ENCODE data around the gene YOD1. TPM values are rescaled to one million over a fixed set of nuclear protein-coding genes. Genes with fewer than 3 reads are reported as not detected.
A peak's percentile ranks its signal among the peaks of the same experiment; 100 is the strongest.

The YOD1 gene
- total RNA-seq, 1 experiment from 2014 or later = 11.8 TPM

- Histone ChIP-seq H3K4me3 (ENCODE audit: low read depth, low read length) (no peak overlapping the region), H3K9me3 (no peaks in the 10 kb centered on the region), H3K36me3 (ENCODE audit: control insufficient read depth, insufficient read depth, low read length) (peaks cover 10% of the 10 kb centered on the region; the same call in 1 of the 2 replicates), H3K4me1 (peaks cover 37% of the 10 kb centered on the region), H3K27me3 (replicated peaks; ENCODE audit: control insufficient read depth, insufficient read depth, low read length) (no peaks in the 10 kb centered on the region)
- Mint-ChIP-seq H3K4me1 (ENCODE audit: low read depth, unreplicated experiment) (peaks cover 33% of the 10 kb centered on the region), H3K36me3 (ENCODE audit: insufficient read depth, unreplicated experiment) (peaks cover 23% of the 10 kb centered on the region), H3K27me3 (ENCODE audit: insufficient read depth, unreplicated experiment) (no peaks in the 10 kb centered on the region), H3K9me3 (ENCODE audit: unreplicated experiment) (no peaks in the 10 kb centered on the region), H3K27ac (ENCODE audit: unreplicated experiment) (peak overlapping the region; percentile 64), H3K4me3 (ENCODE audit: unreplicated experiment) (no peak overlapping the region)
- DNase-seq = no peak
- ChIA-PET CTCF (interaction anchor here (2.4 kb wide), 1 partner anchor 14 kb away, joined by 11 read pairs; the partner anchor contains the start of gene C1orf116), POLR2A (interaction anchor here (0.8 to 4.6 kb wide), 2 partner anchors 8 to 13 kb away, joined by 3 to 25 read pairs; partner anchors contain the start of gene C1orf116)
- no peak for TF ChIP-seq CTCF (IDR thresholded peaks at IDR 0.05; ENCODE audit: insufficient read depth in 1 of 2, low read depth in 1 of 2, low read length in 1 of 2, severe bottlenecking in 1 of 2, unreplicated experiment in 1 of 2)
- intact Hi-C loops (cut with micrococcal nuclease; ENCODE audit: unreplicated experiment) = no loop called here
- BruUV-seq (replicated peaks) = no TSS peak
These were observed 31.8 kb downstream of the YOD1 start for GRCh38 chr1:207019161-207019560.

- POLR2A ChIA-PET = interaction anchor here (4.6 kb wide), 1 partner anchor 14 kb away, joined by 25 read pairs; the partner anchor contains the start of gene C1orf116
- CTCF ChIA-PET = interaction anchor here (2.4 kb wide), 1 partner anchor 14 kb away, joined by 11 read pairs; the partner anchor contains the start of gene C1orf116
- Mint-ChIP-seq H3K36me3 (ENCODE audit: insufficient read depth, unreplicated experiment) (peaks cover 19% of the 10 kb centered on the region), H3K27ac (ENCODE audit: unreplicated experiment) (peak overlapping the region; percentile 64), H3K4me1 (ENCODE audit: low read depth, unreplicated experiment) (peaks cover 31% of the 10 kb centered on the region), H3K4me3 (ENCODE audit: unreplicated experiment) (no peak overlapping the region), H3K27me3 (ENCODE audit: insufficient read depth, unreplicated experiment) (no peaks in the 10 kb centered on the region), H3K9me3 (ENCODE audit: unreplicated experiment) (no peaks in the 10 kb centered on the region)
- BruUV-seq (replicated peaks) = no TSS peak
- Histone ChIP-seq H3K4me3 (ENCODE audit: low read depth, low read length) (no peak overlapping the region), H3K27me3 (replicated peaks; ENCODE audit: control insufficient read depth, insufficient read depth, low read length) (no peaks in the 10 kb centered on the region), H3K36me3 (ENCODE audit: control insufficient read depth, insufficient read depth, low read length) (peaks cover 9% of the 10 kb centered on the region; the same call in 1 of the 2 replicates), H3K9me3 (no peaks in the 10 kb centered on the region), H3K4me1 (peaks cover 32% of the 10 kb centered on the region)
- intact Hi-C loops (cut with micrococcal nuclease; ENCODE audit: unreplicated experiment) = no loop called here
- no peak for DNase-seq
- no peak for TF ChIP-seq CTCF (IDR thresholded peaks at IDR 0.05; ENCODE audit: insufficient read depth in 1 of 2, low read depth in 1 of 2, low read length in 1 of 2, severe bottlenecking in 1 of 2, unreplicated experiment in 1 of 2)
These were observed 32.3 kb downstream of the YOD1 start for GRCh38 chr1:207018707-207019106.

- H3K27me3 Mint-ChIP-seq (ENCODE audit: insufficient read depth, unreplicated experiment) = no peaks in the 10 kb centered on the region
- H3K9me3 ChIP-seq = no peaks in the 10 kb centered on the region
- H3K27me3 ChIP-seq (replicated peaks; ENCODE audit: control insufficient read depth, insufficient read depth, low read length) = no peaks in the 10 kb centered on the region
- no peak overlapping the region for H3K4me3 ChIP-seq (ENCODE audit: low read depth, low read length)
- no peak overlapping the region for H3K4me3 Mint-ChIP-seq (ENCODE audit: unreplicated experiment)
- peaks cover 31% of the 10 kb centered on the region for H3K4me1 Mint-ChIP-seq (ENCODE audit: low read depth, unreplicated experiment)
- peaks cover 7% of the 10 kb centered on the region; the same call in 1 of the 2 replicates for H3K36me3 ChIP-seq (ENCODE audit: control insufficient read depth, insufficient read depth, low read length)
- no TSS peak for BruUV-seq (replicated peaks)
- no peaks in the 10 kb centered on the region for H3K9me3 Mint-ChIP-seq (ENCODE audit: unreplicated experiment)
- intact Hi-C loops (cut with micrococcal nuclease; ENCODE audit: unreplicated experiment) = no loop called here
- ChIA-PET POLR2A (interaction anchor here (4.6 kb wide), 1 partner anchor 15 kb away, joined by 25 read pairs; the partner anchor contains the start of gene C1orf116), CTCF (no interaction called here)
- peaks cover 32% of the 10 kb centered on the region for H3K4me1 ChIP-seq
- H3K36me3 Mint-ChIP-seq (ENCODE audit: insufficient read depth, unreplicated experiment) = peaks cover 11% of the 10 kb centered on the region
- no peak for TF ChIP-seq CTCF (IDR thresholded peaks at IDR 0.05; ENCODE audit: insufficient read depth in 1 of 2, low read depth in 1 of 2, low read length in 1 of 2, severe bottlenecking in 1 of 2, unreplicated experiment in 1 of 2)
- no peak for DNase-seq
- H3K27ac Mint-ChIP-seq (ENCODE audit: unreplicated experiment) = no peak overlapping the region
These were observed 33.1 kb downstream of the YOD1 start for GRCh38 chr1:207017615-207018559.
